SK-N-SH (cell line): Measurements from ENCODE around the gene PER2. TPM values are rescaled to one million over a fixed set of nuclear protein-coding genes. Genes with fewer than 3 reads are reported as not detected.

Experiments used
- CTCF ChIA-PET: fragments of 300-600, 350-600 bp; formaldehyde crosslinking; extraction: SDS; loops from one replicate; lab custom pipeline; 2021; lab: Yijun Ruan, JAX
- POLR2A ChIA-PET: fragments of 350-600 bp; sonication (Branson Sonifier 250); formaldehyde crosslinking; extraction: SDS; loops from one replicate; lab custom pipeline; 2020; ENCODE audit warnings: antibody characterized with exemption, inconsistent platforms; lab: Yijun Ruan, JAX
- DNase-seq: peaks from one replicate; pipeline ENCODE4 v3.0.0; 2012
- H2AFZ ChIP-seq: fragments of 200-600 bp; sonication (generic); 2 replicates; pipeline ENCODE4 v1.8.1; 2016; ENCODE audit warnings: antibody characterized with exemption, mild to moderate bottlenecking, low read depth
- H3F3A ChIP-seq: fragments of 200-600 bp; sonication (generic); replicated peaks from 2 replicates; pipeline ENCODE3; 2016; ENCODE audit warnings: antibody characterized with exemption, mild to moderate bottlenecking; ENCODE audit not compliant: insufficient read depth
- H3K27ac ChIP-seq, 2 experiments: fragments of 200-500 bp in 1 of 2; fragments of 200-600 bp in 1 of 2; sonication (Bioruptor generic) in 1 of 2; sonication (generic), shearing (Covaris generic) in 1 of 2; 2 replicates each; pipeline versions ENCODE4 v1.5.1 to v1.6.1; 2014 to 2016; ENCODE audit warnings: low read depth in 2 of 2, inconsistent platforms in 1 of 2, low read length in 1 of 2, mild to moderate bottlenecking in 1 of 2, mixed read lengths in 1 of 2
- H3K27me3 ChIP-seq: fragments of 200-600 bp; sonication (generic), shearing (Covaris generic); 2 replicates; pipeline ENCODE4 v1.6.1; 2016; ENCODE audit warnings: mixed run types; ENCODE audit not compliant: insufficient read depth
- H3K36me3 ChIP-seq, 2 experiments: fragments of 200-500 bp in 1 of 2; fragments of 200-600 bp in 1 of 2; sonication (Bioruptor generic) in 1 of 2; sonication (generic) in 1 of 2; replicated peaks in 1 of 2; 2 replicates each; pipeline versions ENCODE3 to v1.5.1; 2014 to 2016; ENCODE audit warnings: low read length in 1 of 2, mild to moderate bottlenecking in 1 of 2; ENCODE audit not compliant: insufficient read depth in 2 of 2, control insufficient read depth in 1 of 2
- H3K4me1 ChIP-seq, 2 experiments: fragments of 200-500 bp in 1 of 2; fragments of 200-600 bp in 1 of 2; sonication (Bioruptor generic) in 1 of 2; sonication (generic), shearing (Covaris generic) in 1 of 2; 2 replicates each; pipeline versions ENCODE4 v1.5.1 to v1.6.1; 2014 to 2016; ENCODE audit warnings: low read depth in 1 of 2, low read length in 1 of 2, mixed run types in 1 of 2; ENCODE audit not compliant: insufficient read depth in 2 of 2, control insufficient read depth in 1 of 2
- H3K4me2 ChIP-seq: fragments of 200-600 bp; sonication (generic), shearing (Covaris generic); 2 replicates; pipeline ENCODE4 v1.6.1; 2017; ENCODE audit warnings: mixed run types
- H3K4me3 ChIP-seq, 2 experiments: fragments of 200-500 bp in 1 of 2; fragments of 200-600 bp in 1 of 2; sonication (Bioruptor generic) in 1 of 2; sonication (generic), shearing (Covaris generic) in 1 of 2; 2 replicates each; pipeline versions ENCODE4 v1.5.1 to v1.8.1; 2014 to 2016; ENCODE audit warnings: low read depth in 2 of 2, inconsistent platforms in 1 of 2, low read length in 1 of 2, mild to moderate bottlenecking in 1 of 2, mixed read lengths in 1 of 2, moderate library complexity in 1 of 2
- H3K79me2 ChIP-seq: fragments of 200-600 bp; sonication (generic); 2 replicates; pipeline ENCODE4 v1.8.1; 2017; ENCODE audit warnings: mild to moderate bottlenecking; ENCODE audit not compliant: insufficient read depth
- H3K9ac ChIP-seq: fragments of 200-600 bp; sonication (generic); 2 replicates; pipeline ENCODE4 v1.6.1; 2017; ENCODE audit warnings: mixed run types
- H3K9me2 ChIP-seq: fragments of 200-600 bp; sonication (generic); 2 replicates; pipeline ENCODE4 v1.6.1; 2017; ENCODE audit warnings: mixed run types
- H3K9me3 ChIP-seq: fragments of 200-600 bp; sonication (generic); 2 replicates; pipeline ENCODE4 v1.6.1; 2017; ENCODE audit warnings: mixed run types, mild to moderate bottlenecking, moderate library complexity
- H4K20me1 ChIP-seq: fragments of 200-600 bp; sonication (generic); 2 replicates; pipeline ENCODE4 v1.6.1; 2017; ENCODE audit warnings: mild to moderate bottlenecking, mixed run types; ENCODE audit not compliant: insufficient read depth
- EZH2phosphoT487 ChIP-seq: fragments of 200-600 bp; sonication (generic); IDR thresholded peaks from 2 replicates; pipeline ENCODE4 v1.6.1; 2017; ENCODE audit warnings: low read depth, mixed run types, mild to moderate bottlenecking, antibody characterized with exemption, moderate library complexity, borderline replicate concordance
- FOSL2 ChIP-seq: IDR thresholded peaks from 2 replicates; pipeline ENCODE4 v1.4.0; 2012; ENCODE audit warnings: low read depth, mild to moderate bottlenecking, moderate library complexity, borderline replicate concordance
- FOXJ3 ChIP-seq: sonication (generic); formaldehyde crosslinking; IDR thresholded peaks from 2 replicates; pipeline ENCODE4 v1.5.1; 2020; ENCODE audit warnings: mild to moderate bottlenecking, missing genetic modification reagents
- GABPA ChIP-seq: IDR thresholded peaks from 2 replicates; pipeline ENCODE4 v1.4.0; 2012; ENCODE audit warnings: low read depth, mild to moderate bottlenecking
- JUND ChIP-seq: IDR thresholded peaks from 2 replicates; pipeline ENCODE4 v1.4.0; 2012
- NRF1 ChIP-seq: IDR thresholded peaks from 2 replicates; pipeline ENCODE4 v1.6.1; 2012; ENCODE audit warnings: low read depth, mild to moderate bottlenecking, low read length
- RAD21 ChIP-seq: IDR thresholded peaks from 2 replicates; pipeline ENCODE4 v1.6.1; 2012; ENCODE audit warnings: mild to moderate bottlenecking, low read length
- RXRA ChIP-seq: IDR thresholded peaks from 2 replicates; pipeline ENCODE4 v1.4.0; 2012; ENCODE audit warnings: low read depth, mild to moderate bottlenecking, borderline replicate concordance
- TCF12 ChIP-seq: IDR thresholded peaks from 2 replicates; pipeline ENCODE4 v1.4.0; 2012
- YY1 ChIP-seq: IDR thresholded peaks from 2 replicates; pipeline ENCODE4 v1.4.0; 2012; ENCODE audit warnings: low read depth, mild to moderate bottlenecking
- WGBS: methylation state at CpG from one replicate; pipeline ENCODE4 v1.1.6; 2017; ENCODE audit warnings: low lambda C conversion rate; 5-methylcytosine and 5-hydroxymethylcytosine counted together
- polyA plus RNA-seq, 3 experiments: library from polyadenylated mRNA; depleted of rRNA; stranded (reverse); fragments of >200 nt; gene quantifications; 2 replicates each; pipeline ENCODE4 v1.2.3, GENCODE V29; 2012
- TF ChIP-seq, protein P1 (sequence below): IDR thresholded peaks from 2 replicates; pipeline ENCODE4 v1.4.0; 2012; ENCODE audit warnings: low read depth, borderline replicate concordance
- TF ChIP-seq, protein P2 (sequence below): IDR thresholded peaks from 2 replicates; pipeline ENCODE4; 2012
- TF ChIP-seq, protein P3 (sequence below): fragments of 150-350 bp; IDR thresholded peaks from 2 replicates; pipeline ENCODE4 v1.6.1; 2017; ENCODE audit warnings: antibody characterized with exemption, low read length, low read depth, borderline replicate concordance
- TF ChIP-seq, protein P4 (sequence below): fragments of 150-350 bp; IDR thresholded peaks from 2 replicates; pipeline ENCODE4 v1.6.1; 2016; ENCODE audit warnings: mild to moderate bottlenecking, low read depth, low read length

Gene PER2
- polyA plus RNA-seq, 1 of the 3 experiments (the other 2 are of a cell fraction), result 0.82 TPM

GRCh38 chr2:238252766-238253630 lies 35.4 kb downstream of the PER2 start:
- H3F3A ChIP-seq, result no peaks in the 10 kb centered on the region
- DNase-seq, result no peak
- H2AFZ ChIP-seq, result no peak overlapping the region
- no peak overlapping the region for H3K9ac ChIP-seq
- H3K79me2 ChIP-seq, result no peaks in the 10 kb centered on the region
- H3K4me3 ChIP-seq, result no peak overlapping the region
- H3K9me2 ChIP-seq, result no peaks in the 10 kb centered on the region
- POLR2A ChIA-PET, result no interaction called here
- H4K20me1 ChIP-seq, result no peaks in the 10 kb centered on the region
- TF ChIP-seq, protein P1, sequence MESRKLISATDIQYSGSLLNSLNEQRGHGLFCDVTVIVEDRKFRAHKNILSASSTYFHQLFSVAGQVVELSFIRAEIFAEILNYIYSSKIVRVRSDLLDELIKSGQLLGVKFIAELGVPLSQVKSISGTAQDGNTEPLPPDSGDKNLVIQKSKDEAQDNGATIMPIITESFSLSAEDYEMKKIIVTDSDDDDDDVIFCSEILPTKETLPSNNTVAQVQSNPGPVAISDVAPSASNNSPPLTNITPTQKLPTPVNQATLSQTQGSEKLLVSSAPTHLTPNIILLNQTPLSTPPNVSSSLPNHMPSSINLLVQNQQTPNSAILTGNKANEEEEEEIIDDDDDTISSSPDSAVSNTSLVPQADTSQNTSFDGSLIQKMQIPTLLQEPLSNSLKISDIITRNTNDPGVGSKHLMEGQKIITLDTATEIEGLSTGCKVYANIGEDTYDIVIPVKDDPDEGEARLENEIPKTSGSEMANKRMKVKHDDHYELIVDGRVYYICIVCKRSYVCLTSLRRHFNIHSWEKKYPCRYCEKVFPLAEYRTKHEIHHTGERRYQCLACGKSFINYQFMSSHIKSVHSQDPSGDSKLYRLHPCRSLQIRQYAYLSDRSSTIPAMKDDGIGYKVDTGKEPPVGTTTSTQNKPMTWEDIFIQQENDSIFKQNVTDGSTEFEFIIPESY, result no peak
- TF ChIP-seq NRF1, result no peak
- no peak for TF ChIP-seq RXRA
- TF ChIP-seq GABPA, result no peak
- TF ChIP-seq, protein P2, sequence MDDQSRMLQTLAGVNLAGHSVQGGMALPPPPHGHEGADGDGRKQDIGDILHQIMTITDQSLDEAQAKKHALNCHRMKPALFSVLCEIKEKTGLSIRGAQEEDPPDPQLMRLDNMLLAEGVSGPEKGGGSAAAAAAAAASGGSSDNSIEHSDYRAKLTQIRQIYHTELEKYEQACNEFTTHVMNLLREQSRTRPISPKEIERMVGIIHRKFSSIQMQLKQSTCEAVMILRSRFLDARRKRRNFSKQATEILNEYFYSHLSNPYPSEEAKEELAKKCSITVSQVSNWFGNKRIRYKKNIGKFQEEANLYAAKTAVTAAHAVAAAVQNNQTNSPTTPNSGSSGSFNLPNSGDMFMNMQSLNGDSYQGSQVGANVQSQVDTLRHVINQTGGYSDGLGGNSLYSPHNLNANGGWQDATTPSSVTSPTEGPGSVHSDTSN, result no peak
- no peak for TF ChIP-seq RAD21
- TF ChIP-seq TCF12, result no peak
- TF ChIP-seq YY1, result no peak
- no peak for TF ChIP-seq FOXJ3 (CRISPR knock-in tag)
- no peak for TF ChIP-seq FOSL2
- TF ChIP-seq, protein P3, sequence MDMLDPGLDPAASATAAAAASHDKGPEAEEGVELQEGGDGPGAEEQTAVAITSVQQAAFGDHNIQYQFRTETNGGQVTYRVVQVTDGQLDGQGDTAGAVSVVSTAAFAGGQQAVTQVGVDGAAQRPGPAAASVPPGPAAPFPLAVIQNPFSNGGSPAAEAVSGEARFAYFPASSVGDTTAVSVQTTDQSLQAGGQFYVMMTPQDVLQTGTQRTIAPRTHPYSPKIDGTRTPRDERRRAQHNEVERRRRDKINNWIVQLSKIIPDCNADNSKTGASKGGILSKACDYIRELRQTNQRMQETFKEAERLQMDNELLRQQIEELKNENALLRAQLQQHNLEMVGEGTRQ, result no peak
- TF ChIP-seq JUND, result no peak
- no peak for TF ChIP-seq EZH2phosphoT487
- TF ChIP-seq, protein P4, sequence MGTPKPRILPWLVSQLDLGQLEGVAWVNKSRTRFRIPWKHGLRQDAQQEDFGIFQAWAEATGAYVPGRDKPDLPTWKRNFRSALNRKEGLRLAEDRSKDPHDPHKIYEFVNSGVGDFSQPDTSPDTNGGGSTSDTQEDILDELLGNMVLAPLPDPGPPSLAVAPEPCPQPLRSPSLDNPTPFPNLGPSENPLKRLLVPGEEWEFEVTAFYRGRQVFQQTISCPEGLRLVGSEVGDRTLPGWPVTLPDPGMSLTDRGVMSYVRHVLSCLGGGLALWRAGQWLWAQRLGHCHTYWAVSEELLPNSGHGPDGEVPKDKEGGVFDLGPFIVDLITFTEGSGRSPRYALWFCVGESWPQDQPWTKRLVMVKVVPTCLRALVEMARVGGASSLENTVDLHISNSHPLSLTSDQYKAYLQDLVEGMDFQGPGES, result no peak
- no peak overlapping the region for H3K27ac ChIP-seq
- peaks cover 0 to 11% of the 10 kb centered on the region in 2 experiments; a peak in 1 of 4 replicates for H3K4me1 ChIP-seq
- WGBS, result 91% methylated on average over 23 of the region's 35 CpGs
- H3K4me2 ChIP-seq, result no peak overlapping the region
- CTCF ChIA-PET, result interaction anchor here (0.7 to 6.2 kb wide), 3 partner anchors 10 to 50 kb away, joined by 3 to 60 read pairs (median 3); no protein-coding TSS in a partner anchor
- no peaks in the 10 kb centered on the region for H3K27me3 ChIP-seq
- no peaks in the 10 kb centered on the region for H3K9me3 ChIP-seq
- H3K36me3 ChIP-seq, result peaks cover 0 to 8% of the 10 kb centered on the region in 2 experiments
